PC-3 (cell line): Measurements from ENCODE around the gene ETV6.

Experiments used
- EZH2 ChIP-seq: fragments of 300-600 bp; sonication (generic); IDR thresholded peaks from one replicate; pipeline ENCODE4 v1.6.1; 2017; ENCODE audit warnings: antibody characterized with exemption, mild to moderate bottlenecking, low read length; ENCODE audit not compliant: unreplicated experiment
- TF ChIP-seq, protein P1 (sequence below): fragments of 300-600 bp; sonication (generic); conservative IDR thresholded peaks from 2 replicates; pipeline ENCODE4 v1.5.1; 2017; ENCODE audit warnings: antibody characterized with exemption, low read depth, mild to moderate bottlenecking, low read length

DNA sequence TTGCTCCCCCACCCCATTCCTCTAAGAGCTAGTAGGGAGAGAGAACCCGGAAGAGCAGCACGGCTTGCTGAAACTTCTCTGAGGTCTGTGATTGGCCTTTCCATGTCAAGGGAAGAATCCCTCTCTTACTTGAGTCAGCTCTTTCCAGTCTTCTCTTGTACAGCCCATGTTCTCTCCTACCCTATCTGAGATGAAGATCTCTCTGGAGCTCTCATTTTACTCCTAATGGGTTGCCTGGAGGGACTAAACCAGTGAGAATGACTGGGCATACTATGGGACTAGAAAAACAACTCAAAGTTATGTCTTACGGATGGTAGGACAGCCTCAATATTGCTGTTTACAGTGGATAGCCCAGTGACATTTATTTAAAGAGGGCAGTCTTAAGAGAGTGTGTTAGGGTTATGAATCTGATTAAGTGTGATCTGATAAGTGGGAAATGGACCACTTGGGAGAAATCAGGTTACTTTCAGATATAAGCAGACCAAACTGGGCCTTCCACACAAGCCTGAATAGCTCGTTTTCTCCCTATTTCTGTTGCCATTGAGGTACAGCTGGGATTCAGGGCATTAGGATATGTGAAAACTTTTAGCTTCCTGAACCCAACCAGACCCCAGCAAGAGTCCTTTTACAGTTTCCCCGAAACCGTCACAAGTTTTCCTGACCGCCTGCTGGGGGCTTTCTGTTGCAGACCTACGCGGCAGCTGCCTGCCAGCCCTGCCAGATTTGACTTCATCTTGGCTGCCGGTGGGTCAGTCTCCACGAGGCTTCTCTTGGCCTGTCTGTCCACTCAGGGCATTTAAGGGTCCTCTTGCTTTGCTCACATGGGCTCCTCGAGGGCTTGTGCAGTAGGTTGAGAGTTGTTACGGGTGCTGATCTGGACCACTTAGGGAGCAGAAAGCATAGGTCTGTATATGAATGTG, 16.9 kb downstream of the ETV6 start:
- TF ChIP-seq, protein P1, sequence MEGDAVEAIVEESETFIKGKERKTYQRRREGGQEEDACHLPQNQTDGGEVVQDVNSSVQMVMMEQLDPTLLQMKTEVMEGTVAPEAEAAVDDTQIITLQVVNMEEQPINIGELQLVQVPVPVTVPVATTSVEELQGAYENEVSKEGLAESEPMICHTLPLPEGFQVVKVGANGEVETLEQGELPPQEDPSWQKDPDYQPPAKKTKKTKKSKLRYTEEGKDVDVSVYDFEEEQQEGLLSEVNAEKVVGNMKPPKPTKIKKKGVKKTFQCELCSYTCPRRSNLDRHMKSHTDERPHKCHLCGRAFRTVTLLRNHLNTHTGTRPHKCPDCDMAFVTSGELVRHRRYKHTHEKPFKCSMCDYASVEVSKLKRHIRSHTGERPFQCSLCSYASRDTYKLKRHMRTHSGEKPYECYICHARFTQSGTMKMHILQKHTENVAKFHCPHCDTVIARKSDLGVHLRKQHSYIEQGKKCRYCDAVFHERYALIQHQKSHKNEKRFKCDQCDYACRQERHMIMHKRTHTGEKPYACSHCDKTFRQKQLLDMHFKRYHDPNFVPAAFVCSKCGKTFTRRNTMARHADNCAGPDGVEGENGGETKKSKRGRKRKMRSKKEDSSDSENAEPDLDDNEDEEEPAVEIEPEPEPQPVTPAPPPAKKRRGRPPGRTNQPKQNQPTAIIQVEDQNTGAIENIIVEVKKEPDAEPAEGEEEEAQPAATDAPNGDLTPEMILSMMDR, result no peak
- no peak for TF ChIP-seq EZH2
